ENCODE measurements around the gene TMEM126A. TPM values are rescaled to one million over a fixed set of nuclear protein-coding genes. Genes with fewer than 3 reads are reported as not detected.
A peak's percentile ranks its signal among the peaks of the same experiment; 100 is the strongest.
"Not testable (repeated sequence)": the region's sequence is repeated elsewhere in the genome, so short reads cannot be mapped to it uniquely, and the experiment has no call there.

Gene TMEM126A
- total RNA-seq = 10 to 100 TPM; 18.3 to 23.1 TPM
- long read RNA-seq, transcript TMEM126A-201 (5 exons, 739 nt) = major isoform, 7 of 7 reads
- long read RNA-seq, partial matches to known transcripts = 0 of 7 reads
- long read RNA-seq, other reads (novel, unspliced or antisense) = 0 of 7 reads

DNA sequence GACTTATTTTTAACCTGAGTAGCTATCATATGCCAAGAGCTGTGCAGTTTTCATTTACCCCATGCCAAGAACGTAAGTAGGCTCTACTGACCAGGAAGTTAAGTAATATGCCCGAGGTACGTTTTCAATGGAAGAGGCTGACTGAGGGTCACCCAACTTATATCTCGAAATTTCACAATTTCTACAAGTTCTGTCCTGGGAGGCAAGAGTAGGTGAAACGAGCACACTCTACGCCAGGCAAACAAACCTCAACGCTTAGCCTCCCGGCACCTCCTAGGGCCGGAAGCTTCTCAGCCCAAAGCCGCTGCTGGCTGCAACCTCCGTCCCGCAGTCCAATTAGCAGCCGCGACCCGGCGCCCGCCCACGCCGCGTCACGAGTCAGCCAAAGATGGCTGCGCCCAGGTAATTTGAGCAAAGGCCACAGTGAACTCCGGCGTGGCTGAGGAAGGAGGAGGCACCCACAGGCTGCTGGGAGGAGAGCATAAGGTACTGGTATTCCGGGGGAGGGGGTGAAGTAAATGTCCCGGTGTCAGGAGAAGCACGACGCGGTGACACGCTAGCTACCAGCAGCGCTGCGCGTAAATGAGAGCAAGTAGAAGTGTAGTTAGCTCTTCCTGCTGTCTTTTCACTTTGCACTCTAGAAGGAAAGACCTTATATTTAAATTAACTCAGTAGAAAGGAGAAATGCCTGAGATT lies at the start of gene TMEM126A:
TSS of gene TMEM126A (plus strand) at position 364 of the 696 bp plus-strand sequence. CDS start 2,289 bp downstream, outside the sequence.
- peak; percentile 90 to 95 for DNase-seq
- peak; percentile 95 for ATAC-seq
- intact Hi-C loops (cut with DNase I, micrococcal nuclease) = no loop called here

DNA sequence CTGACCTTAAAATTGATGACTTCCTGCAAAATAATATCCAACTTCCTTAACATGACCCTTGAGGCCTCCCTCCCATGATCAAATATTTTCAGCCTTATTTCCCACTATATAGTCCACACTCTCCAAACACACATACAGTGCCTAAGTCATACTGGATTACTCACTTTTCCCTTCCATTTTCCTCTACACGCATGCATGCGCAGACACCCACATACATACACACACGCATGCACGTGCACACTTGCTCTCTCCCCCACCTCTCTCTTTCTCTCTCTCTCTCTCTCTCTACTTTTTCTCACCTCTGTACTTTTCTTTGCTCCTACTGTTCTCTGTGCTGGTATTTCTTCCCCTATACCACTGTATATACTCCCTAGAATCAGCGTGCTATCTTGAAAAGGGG lies 48.7 kb upstream of the TMEM126A start:
- intact Hi-C loops (cut with DNase I, micrococcal nuclease) = no loop called here
- DNase-seq (no peak), ATAC-seq (no peak)

DNA sequence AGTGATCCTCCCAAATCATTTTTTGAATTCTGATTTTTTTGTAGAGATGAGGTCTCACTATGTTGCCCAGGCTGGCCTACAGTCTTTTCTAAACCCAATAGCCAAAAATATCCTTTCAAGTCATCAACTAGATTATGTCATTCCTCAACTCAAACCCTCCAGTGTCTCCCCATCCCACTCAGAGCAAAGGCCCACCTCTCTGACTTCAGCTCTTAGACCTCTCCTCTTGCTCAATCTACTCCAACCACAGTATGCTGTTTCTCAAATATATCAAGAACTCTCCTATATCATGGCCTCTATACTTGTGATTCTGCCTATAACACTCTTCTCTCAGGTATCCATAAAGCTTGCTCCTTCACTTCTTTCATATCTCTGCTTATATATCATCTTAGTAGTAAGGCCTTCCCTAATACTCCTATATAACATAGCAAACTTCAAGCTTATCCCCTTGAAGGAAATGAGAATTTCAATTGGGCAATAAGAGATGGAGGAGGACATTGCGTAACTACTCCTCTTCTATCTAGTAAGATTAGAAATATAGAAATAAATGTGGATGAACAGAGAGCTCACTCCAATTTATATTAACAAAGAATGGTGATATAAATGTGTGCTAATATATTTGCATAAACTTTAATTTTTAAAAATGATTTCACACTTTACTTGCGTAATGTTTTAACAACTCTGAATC lies 45.1 kb upstream of the TMEM126A start:
- ATAC-seq (no peak), DNase-seq (no peak)
- intact Hi-C loops (cut with DNase I, micrococcal nuclease) = no loop called here

DNA sequence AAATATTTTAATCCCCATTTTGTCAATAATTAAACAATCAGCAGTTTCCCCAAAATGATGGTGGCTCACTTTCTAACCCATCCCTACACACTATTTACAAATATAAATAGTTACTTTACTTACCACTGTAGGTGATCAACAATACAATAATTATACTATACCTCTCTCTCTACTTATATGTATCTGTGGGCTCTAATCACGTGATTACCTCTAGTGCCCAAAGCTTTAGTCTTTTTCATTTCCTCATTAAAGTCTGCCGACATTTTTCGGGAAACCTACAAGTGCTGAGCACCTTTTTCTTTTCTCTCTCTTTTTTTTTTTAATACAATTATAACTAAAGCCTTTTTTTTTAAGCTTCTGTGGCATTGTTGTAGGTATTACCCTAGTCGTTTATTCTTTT lies 44.5 kb upstream of the TMEM126A start:
- ATAC-seq (no peak), DNase-seq (no peak)
- intact Hi-C loops (cut with DNase I, micrococcal nuclease) = no loop called here

DNA sequence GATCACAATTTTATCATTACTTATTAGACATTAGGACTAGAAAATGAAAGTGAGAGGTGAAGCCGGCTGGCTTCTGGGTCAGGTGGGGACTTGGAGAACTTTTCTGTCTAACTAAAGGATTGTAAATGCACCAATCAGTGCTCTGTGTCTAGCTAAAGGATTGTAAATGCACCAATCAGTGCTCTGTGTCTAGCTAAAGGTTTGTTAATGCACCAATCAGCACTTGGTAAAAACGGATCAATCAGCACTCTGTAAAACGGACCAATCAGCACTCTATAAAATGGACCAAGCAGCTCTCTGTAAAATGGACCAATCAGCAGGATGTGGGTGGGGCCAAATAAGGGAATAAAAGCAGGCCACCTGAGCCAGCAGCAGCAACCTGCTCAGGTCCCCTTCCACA lies 41.5 kb upstream of the TMEM126A start:
- ATAC-seq; intact Hi-C loops (cut with DNase I, micrococcal nuclease); DNase-seq: not testable (repeated sequence)

DNA sequence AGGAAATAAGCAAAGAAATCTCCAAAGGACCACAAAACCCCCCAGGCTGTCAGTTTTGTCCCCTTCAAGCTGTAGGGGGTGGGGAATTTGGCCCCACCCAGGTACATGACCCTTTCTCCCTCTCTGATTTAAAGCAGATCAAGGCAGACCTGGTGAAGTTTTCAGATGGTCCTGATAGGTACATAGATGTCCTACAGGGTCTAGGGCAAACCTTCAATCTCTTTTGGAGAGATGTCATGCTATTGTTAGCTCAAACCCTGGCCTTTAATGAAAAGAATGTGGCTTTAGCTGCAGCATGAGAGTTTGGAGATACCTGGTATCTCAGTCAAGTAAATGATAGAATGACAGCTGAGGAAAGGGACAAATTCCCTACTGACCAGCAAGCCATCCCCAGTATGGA lies 39.1 kb upstream of the TMEM126A start:
- ATAC-seq; DNase-seq; intact Hi-C loops (cut with DNase I, micrococcal nuclease): not testable (repeated sequence)

DNA sequence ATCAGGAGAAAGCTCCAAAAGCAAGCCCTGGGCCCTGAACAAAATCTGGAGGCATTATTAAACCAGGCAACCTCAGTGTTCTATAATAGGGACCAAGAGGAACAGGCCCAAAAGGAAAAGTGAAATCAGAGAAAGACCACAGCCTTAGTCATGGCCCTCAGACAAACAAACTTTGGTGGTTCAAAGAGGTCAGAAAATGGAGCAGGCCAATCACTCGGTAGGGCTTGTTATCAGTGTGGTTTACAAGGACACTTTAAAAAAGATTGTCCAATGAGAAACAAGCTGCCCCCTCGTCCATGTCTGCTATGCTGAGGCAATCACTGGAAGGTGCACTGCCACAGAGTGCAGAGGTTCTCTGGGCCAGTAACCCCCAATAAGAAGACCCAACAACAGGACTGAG lies 38.5 kb upstream of the TMEM126A start:
- ATAC-seq; DNase-seq; intact Hi-C loops (cut with DNase I, micrococcal nuclease): not testable (repeated sequence)

DNA sequence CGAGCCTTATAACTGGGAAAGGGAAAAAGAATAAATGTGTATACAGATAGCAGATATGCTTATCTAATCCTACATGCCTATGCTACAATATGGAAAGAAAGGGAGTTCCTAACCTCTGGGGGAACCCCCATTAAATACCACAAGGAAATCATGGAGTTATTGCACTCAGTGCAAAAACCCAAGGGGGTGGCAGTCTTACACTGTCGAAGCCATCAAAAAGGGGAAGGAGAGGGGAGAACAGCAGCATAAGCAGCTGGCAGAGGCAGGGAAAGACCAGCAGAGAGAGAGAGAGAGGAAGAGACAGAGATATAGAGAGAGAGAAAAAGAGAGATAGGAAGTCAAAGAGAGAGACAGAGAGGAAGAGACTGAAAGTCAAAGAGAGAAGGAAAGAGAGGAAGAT lies 36.1 kb upstream of the TMEM126A start:
- intact Hi-C loops (cut with DNase I, micrococcal nuclease); DNase-seq; ATAC-seq: not testable (repeated sequence)

DNA sequence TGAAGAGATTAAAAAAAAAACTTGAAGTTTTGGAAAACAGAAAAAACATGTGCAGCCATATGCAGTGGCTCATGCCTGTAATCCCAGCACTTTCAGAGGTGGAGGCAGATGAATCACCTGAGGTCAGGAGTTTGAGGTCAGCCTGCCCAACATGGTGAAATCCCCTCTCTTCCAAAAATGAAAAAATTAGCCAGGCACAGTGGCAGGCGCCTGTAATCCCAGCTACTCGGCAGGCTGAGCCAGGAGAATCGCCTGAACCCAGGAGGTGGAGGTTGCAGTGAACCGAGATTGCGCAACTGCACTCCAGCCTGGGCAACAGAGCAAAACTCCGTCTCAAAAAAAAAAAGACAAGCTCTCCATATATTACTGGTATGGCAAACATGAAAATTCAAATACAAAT lies 28.3 kb upstream of the TMEM126A start:
- intact Hi-C loops (cut with DNase I, micrococcal nuclease) = no loop called here
- no peak for ATAC-seq
- no peak for DNase-seq

DNA sequence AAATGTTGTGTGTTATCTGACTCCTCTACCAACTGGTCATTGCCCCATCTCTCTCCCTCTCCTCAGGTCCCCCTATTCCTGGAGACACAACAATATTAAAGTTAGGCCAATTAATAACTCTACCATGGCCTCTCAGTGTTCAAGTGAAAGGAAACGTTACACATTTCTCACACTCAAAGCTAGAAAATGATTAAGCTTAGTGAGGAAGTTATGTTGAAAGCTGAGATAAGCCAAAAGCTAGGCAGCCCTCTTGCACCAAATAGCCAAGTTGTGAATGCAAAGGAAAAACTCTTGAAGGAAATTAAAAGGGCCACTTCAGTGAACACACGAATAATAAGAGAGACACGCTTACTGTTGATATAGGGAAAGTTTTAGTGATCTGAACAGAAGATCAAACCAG lies 27.5 kb upstream of the TMEM126A start:
- intact Hi-C loops (cut with DNase I, micrococcal nuclease) = no loop called here
- DNase-seq = no peak
- no peak for ATAC-seq

DNA sequence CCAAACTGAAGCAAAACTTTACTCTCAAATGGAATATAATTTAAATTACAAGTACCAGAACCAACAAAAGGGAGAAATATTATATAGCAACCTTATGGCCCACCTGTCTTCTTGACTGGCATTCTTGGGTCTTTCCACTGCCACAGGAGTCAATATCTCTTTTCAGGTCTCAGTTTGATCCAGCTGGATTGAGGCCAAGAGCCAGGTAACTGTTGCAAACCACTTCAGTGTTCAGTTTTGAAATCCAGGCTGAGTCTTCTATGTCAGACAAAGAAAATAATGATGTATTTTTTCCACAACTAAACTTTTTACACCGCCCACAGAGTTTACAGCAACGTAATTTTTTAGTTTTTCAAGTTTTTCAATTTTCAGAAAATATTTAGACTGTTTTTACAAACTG lies 21.3 kb upstream of the TMEM126A start:
- DNase-seq (no peak), ATAC-seq (no peak)
- intact Hi-C loops (cut with DNase I, micrococcal nuclease) = no loop called here

DNA sequence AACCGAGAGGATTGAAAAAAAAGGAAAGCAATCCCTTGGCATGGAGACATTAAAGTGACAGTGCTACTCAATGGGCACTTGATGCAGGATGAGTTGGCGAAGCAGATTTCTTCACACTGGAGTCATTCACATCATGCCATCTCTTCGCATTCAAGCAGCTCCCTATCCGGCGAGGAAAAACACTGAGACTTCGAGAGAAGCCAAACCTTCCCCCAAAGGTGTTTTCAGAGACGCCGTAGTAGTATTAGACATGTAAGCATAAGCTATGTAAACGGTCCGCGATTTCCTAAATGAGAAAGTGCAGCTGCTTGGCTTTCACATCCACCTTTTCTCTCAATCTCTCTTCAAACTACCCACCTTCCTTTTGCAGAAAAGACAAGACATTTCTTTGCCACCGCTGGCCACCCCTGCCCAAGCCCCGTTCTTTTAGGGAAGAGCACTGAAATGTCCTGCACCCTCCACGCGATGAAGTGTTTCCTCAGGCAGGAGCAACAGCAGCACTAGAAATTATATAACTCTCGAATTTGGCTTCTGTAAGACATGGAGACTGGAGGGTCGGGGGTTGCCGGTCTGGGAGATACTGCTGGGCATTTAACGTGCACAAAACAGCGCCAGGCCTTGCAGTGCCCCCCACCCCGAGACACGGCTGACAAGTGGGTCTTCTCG lies 20.3 kb upstream of the TMEM126A start, which contains the start of gene DLG2:
TSS of gene DLG2 (minus strand) at position 13 of the 666 bp plus-strand sequence.
- ATAC-seq (peak; percentile 12), DNase-seq (no peak)
- intact Hi-C loops (cut with DNase I, micrococcal nuclease) = no loop called here

DNA sequence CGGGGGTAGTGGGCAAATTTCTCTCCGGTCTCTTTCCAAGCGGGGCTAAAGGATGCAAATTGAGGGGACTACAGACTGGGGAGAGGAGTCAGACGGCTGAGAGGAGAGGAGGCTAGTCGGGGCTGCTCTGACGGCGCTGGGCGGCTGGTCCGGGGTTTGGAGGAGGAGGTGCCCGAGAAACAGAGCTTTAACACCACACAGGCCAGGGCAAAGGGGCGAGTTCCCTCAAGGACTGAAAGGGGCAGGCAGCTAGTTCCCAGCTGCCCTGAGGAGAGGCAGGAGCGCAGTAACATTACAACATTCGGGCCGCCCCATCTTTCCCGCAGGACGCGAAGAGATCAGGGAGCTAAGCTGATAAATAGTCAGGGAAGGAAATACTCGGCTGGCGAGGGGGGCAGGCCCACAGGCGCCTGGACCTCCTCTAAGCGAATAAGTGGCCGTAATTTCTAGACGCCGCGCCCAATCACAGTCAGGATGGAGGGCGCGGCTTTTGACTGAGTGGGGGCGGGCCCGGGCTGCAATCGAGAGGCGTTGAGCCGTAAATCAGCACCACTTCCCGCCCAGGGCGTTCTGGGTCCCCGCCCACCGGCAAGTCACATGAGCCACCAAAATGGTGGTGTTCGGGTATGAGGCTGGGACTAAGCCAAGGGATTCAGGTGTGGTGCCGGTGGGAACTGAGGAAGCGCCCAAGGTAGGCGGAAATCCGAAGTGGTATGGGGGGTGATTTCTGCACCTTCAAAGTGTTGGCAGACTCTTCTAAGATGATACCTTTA lies 19.6 kb upstream of the TMEM126A start, which contains the start of gene TMEM126B:
TSS of gene TMEM126B (plus strand) at position 596 of the 773 bp plus-strand sequence. CDS start at position 611, 15 bp downstream.
- ATAC-seq = peak; percentile 97
- intact Hi-C loops (cut with DNase I, micrococcal nuclease) = no loop called here

DNA sequence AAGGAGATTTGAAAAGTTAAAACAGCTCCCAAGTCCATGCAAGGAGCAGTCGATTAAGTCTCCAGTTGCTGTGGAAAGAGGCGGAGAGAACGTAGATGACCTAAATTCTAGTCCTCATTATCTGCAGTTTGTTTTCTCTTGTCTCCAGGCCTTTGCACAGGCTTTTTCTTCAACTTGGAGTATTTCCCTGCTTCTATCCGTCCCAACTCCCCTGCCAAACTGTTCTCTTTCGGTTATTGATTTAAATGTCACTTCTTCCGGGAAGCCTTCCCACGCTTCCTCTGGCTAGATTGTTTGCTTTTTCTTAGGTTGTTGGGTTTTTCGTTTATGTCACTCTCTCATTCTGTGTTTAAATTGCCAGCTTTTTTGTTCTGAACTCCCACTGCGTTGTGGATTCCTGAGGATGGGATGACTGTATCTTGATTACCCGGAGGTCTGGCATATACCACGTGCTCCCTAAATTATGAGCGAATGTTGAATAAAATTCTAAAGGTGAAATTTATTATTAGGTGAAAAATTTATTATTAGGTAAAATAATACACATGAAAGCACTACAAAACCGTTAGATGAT lies 18.9 kb upstream of the TMEM126A start:
- DNase-seq = peak in 1 of 2 donors; percentile 11
- intact Hi-C loops (cut with DNase I, micrococcal nuclease) = no loop called here

More for the DNA sequence above, 19.6 kb upstream of the TMEM126A start, which contains the start of gene TMEM126B:
- DNase-seq = peak; percentile 98 to 99

DNA sequence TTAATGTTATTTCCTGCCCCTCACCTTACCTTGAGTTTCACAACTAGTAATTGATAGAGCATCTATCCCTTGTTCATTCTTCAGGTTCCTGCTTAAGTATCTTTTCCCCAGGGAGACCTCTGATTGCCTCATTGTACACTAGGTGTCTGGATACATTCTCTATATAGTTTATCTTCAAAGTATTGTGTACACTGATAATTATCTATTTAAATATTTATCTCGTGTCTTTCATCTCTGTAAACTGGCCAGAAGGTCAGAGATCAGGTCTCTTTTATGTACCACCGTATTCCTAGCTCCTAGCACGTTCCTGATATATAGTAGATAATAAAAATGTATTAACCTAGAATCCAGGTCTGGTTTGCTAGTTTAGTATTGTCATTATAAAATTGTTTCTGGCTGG lies 13.0 kb upstream of the TMEM126A start:
- DNase-seq = no peak
- intact Hi-C loops (cut with DNase I, micrococcal nuclease) = no loop called here
- no peak for ATAC-seq

More for the DNA sequence above, 18.9 kb upstream of the TMEM126A start:
- ATAC-seq = peak; percentile 20

DNA sequence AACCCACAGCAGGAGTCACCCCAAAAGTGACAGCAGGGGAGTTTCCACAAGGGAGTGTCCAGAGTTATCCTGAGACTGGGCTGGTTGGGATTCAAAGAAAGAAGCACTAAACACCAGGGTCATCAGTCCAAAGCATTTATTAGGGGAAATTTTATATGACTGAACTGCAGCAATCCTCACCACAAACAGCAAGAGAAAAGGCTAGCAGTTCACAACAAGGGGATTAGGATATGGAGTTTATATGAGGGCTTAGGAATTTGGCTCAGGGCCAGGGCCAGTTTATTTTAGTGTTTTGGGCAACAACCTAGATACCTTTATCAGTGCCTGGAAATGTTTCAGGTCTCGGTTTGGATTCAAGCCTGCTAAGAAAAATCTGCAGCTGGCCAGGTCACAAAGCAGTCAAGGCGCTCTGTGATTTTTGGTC lies 4.6 kb upstream of the TMEM126A start:
- no peak for ATAC-seq
- intact Hi-C loops (cut with DNase I, micrococcal nuclease) = no loop called here
- DNase-seq = no peak

DNA sequence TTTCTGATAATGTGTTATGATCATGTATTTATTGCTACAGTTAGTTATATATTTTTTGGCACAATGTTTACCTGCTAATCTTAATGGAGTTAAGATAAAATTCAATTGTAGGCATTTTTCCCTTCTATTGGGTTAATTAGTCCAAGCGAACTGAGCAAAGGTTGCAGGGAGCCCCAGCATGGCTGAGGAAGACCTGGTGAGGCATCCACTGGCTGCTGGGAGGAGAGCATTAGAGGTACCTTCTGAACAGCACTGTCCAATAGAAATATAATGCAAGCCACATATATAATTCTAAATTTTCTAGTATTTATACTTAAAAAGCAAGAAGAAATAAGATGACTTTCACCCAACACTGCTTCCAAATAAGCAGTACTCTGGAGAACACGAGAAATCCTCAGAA lies 689 bp upstream of the TMEM126A start:
- ATAC-seq (no peak), DNase-seq (peak in 1 of 2 donors; percentile 18)
- intact Hi-C loops (cut with DNase I, micrococcal nuclease) = no loop called here

DNA sequence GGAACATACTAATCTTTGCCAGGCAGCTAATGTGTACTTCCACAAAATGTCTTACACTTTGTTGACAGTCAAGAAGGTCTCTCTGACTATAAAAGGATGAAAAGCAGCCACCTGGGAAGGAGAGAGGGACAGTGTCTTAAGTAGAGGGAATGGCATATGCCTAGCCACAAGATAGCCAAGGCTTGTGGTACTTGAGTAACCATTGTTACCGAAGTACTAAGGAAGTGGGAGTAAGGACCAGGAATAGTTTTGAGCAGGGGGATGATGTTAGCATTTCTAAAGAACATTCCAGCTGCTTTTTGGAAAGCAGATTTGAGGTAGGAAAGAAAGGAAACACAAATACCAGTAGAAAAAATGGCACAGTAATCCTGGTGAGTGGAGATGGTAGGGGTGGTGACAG lies 3.4 kb downstream of the TMEM126A start:
- no peak for DNase-seq
- ATAC-seq = no peak
- intact Hi-C loops (cut with DNase I, micrococcal nuclease) = no loop called here

Measured in left colon (tissue), 2 donors.